Activated B cell treated with CpG ODN at 0.5 μM for 24 hours (primary cell): Measurements from ENCODE around the gene PDZRN4. TPM values are rescaled to one million over a fixed set of nuclear protein-coding genes. Genes with fewer than 3 reads are reported as not detected.

Source experiments
- ATAC-seq: fragments of 200-7000 bp; cut with Tn5 transposase; one replicate; pipeline ENCODE4 v1.10.0; 2021; ENCODE audit warnings: low read depth, mild to moderate bottlenecking, moderate library complexity
- CTCF ChIA-PET: fragments of 350-600 bp; sonication (Branson Sonifier 250); formaldehyde crosslinking; loops from one replicate; lab custom pipeline; 2021; ENCODE audit warnings: antibody characterized with exemption; lab: Charles Lee
- POLR2A ChIA-PET: fragments of 350-600 bp; sonication (Branson Sonifier 250); formaldehyde crosslinking; loops from one replicate; lab custom pipeline; 2021; ENCODE audit warnings: antibody characterized with exemption; lab: Charles Lee
- DNase-seq: peaks from one replicate; pipeline ENCODE4 v3.0.0; 2022
- H3K27ac Mint-ChIP-seq: one replicate; pipeline ENCODE4 v1.8.0; 2020; ENCODE audit warnings: mixed read lengths
- H3K27me3 Mint-ChIP-seq: one replicate; pipeline ENCODE4 v1.8.0; 2021; ENCODE audit warnings: mixed read lengths
- H3K36me3 Mint-ChIP-seq: one replicate; pipeline ENCODE4 v1.8.0; 2021; ENCODE audit warnings: low read depth, mixed read lengths
- H3K4me1 Mint-ChIP-seq: one replicate; pipeline ENCODE4 v1.8.0; 2021; ENCODE audit warnings: mixed read lengths
- H3K4me3 Mint-ChIP-seq: one replicate; pipeline ENCODE4 v1.8.0; 2020; ENCODE audit warnings: mild to moderate bottlenecking, mixed read lengths
- H3K9me3 Mint-ChIP-seq: one replicate; pipeline ENCODE4 v1.8.0; 2020; ENCODE audit warnings: mixed read lengths
- CTCF ChIP-seq: fragments of 200-600 bp; IDR thresholded peaks from one replicate; pipeline ENCODE4 v1.8.0; 2022; ENCODE audit warnings: antibody characterized with exemption, mild to moderate bottlenecking
- intact Hi-C: fragments of 100-400 bp; cut with micrococcal nuclease; formaldehyde crosslinking; loops from one replicate; pipeline ENCODE4 v1.15.1; 2024
- total RNA-seq: library from RNA; stranded (reverse); gene quantifications from 2 replicates; pipeline ENCODE4 v1.2.3, GENCODE V29; 2022

PDZRN4 gene
- total RNA-seq, 1 donor from 2014 or later: not detected

DNA sequence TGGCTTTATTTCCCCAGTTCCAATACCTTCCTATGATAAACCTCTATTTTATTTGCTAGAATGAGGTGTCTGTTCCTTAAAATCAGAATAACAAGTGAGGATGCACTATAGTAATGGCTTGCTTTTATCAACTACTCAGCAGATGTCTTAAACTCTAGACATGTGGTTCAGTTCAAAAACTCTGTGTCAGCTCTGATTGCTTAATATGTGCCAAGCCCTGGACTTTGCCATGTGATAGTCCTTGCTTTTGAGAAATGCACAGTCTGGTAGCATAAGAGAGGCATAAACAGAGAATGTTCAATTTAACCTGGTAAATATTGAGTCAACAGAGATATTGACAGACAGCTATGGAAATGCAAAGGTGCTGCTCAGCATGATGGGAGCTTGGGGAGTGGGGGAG is 254.8 kb downstream of the PDZRN4 start:
- no peak for DNase-seq
- CTCF ChIA-PET: no interaction called here
- no peaks in the 10 kb centered on the region for H3K36me3 Mint-ChIP-seq
- no peak overlapping the region for H3K27ac Mint-ChIP-seq
- H3K27me3 Mint-ChIP-seq: peaks cover 2% of the 10 kb centered on the region
- TF ChIP-seq CTCF: no peak
- ATAC-seq: no peak
- intact Hi-C loops: no loop called here
- no peaks in the 10 kb centered on the region for H3K4me1 Mint-ChIP-seq
- no peak overlapping the region for H3K4me3 Mint-ChIP-seq
- POLR2A ChIA-PET: no interaction called here
- no peaks in the 10 kb centered on the region for H3K9me3 Mint-ChIP-seq

GRCh38 chr12:41443690-41444089 is 255.6 kb downstream of the PDZRN4 start:
- Mint-ChIP-seq H3K27ac (no peak overlapping the region), H3K4me3 (no peak overlapping the region), H3K36me3 (no peaks in the 10 kb centered on the region), H3K9me3 (no peaks in the 10 kb centered on the region), H3K27me3 (peaks cover 2% of the 10 kb centered on the region), H3K4me1 (no peaks in the 10 kb centered on the region)
- POLR2A ChIA-PET: no interaction called here
- TF ChIP-seq CTCF: no peak
- no peak for ATAC-seq
- CTCF ChIA-PET: no interaction called here
- DNase-seq: no peak
- intact Hi-C loops: no loop called here

DNA sequence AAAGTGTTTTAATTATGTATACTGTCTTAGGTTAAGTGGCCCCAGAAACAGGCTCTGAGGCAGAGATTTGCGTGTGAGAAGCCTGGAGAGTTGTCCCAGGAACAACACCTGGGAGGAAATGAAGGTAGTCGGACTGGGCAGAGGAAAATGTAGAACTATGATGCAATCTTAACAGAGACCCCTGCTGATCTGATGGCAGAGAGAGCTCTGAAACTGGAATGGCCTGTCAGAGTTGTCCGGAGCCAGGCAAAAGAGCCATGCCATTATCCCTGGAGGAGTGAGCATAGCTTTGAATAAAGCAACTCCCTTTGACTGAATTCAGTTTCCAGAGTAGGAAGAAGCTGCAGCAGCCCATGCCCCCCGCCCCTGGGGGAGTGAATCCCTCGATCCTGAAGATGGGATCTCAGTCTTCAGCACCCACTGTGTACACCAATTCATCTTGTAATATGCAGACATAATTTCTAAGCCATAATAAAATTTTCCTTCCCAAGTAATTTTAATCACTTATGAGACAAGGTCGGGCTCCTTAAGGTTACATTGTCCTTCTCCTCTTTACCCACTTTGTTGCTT is 264.8 kb downstream of the PDZRN4 start:
- Mint-ChIP-seq H3K4me3 (no peak overlapping the region), H3K27ac (no peak overlapping the region), H3K27me3 (no peaks in the 10 kb centered on the region), H3K4me1 (no peaks in the 10 kb centered on the region), H3K36me3 (no peaks in the 10 kb centered on the region), H3K9me3 (no peaks in the 10 kb centered on the region)
- ChIA-PET CTCF (no interaction called here), POLR2A (no interaction called here)
- TF ChIP-seq CTCF: no peak
- no peak for ATAC-seq
- DNase-seq: no peak
- intact Hi-C loops: no loop called here

- no peak for ATAC-seq
- intact Hi-C loops: no loop called here
- no peak for DNase-seq
- H3K36me3 Mint-ChIP-seq: no peaks in the 10 kb centered on the region
- no peak overlapping the region for H3K4me3 Mint-ChIP-seq
- ChIA-PET POLR2A (no interaction called here), CTCF (no interaction called here)
- no peaks in the 10 kb centered on the region for H3K27me3 Mint-ChIP-seq
- no peak for TF ChIP-seq CTCF
- H3K9me3 Mint-ChIP-seq: no peaks in the 10 kb centered on the region
- no peaks in the 10 kb centered on the region for H3K4me1 Mint-ChIP-seq
- no peak overlapping the region for H3K27ac Mint-ChIP-seq
Measured at GRCh38 chr12:41453409-41453808, 265.3 kb downstream of the PDZRN4 start.

DNA sequence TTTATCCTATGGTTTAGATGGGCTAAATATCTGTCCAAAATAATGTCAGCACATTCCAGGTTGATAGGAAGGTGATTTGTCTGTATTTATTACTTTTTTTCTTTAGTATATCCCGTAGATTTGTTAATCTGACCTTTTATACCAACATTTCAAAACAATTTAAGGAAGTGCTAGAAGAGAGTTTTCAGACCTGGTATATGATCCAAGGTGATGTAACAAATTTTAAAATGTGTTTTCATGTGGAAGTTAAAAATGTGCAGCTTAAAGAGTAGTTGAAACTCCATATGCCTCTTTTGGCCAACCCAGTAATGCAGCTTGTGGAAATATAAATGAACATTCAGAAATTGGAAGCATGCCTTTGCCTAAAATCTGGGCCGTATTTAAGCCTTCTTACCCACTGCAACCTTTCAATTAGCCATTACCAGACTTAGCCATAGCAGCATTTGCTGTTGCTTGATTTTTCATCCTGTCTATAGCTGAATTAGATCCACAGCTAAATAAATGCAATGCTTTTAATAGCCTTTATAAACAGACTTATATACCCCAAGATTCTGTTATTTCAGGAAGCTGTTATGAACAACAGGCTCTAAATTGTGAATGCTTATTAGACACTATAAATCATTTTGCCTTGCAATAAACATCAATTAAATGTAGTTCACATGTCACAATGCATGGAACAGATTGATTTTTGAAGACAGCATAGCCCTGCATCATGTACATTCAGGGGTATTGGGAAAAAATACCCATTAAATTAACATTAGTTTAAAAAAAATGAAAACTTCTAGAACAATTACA is 271.2 kb downstream of the PDZRN4 start:
- POLR2A ChIA-PET: no interaction called here
- ATAC-seq (no peak), DNase-seq (no peak)
- TF ChIP-seq CTCF: no peak
- CTCF ChIA-PET: no interaction called here
- intact Hi-C loops: no loop called here
- Mint-ChIP-seq H3K36me3 (no peaks in the 10 kb centered on the region), H3K4me3 (no peak overlapping the region), H3K27ac (no peak overlapping the region), H3K9me3 (no peaks in the 10 kb centered on the region), H3K27me3 (no peaks in the 10 kb centered on the region), H3K4me1 (no peaks in the 10 kb centered on the region)
